SK-N-SH treated with all-trans-retinoic acid at 6 μM for 48 hours (cell line): ENCODE data around the gene HS6ST3.

ENCODE experiments used
- ATAC-seq: fragments of 200-7000 bp; cut with Tn5 transposase; 3 replicates; pipeline ENCODE4 v1.9.1; 2020; ENCODE audit warnings: mild to moderate bottlenecking, moderate library complexity
- ARNTL ChIP-seq: fragments of 450-650 bp; formaldehyde crosslinking; IDR thresholded peaks from 2 replicates; pipeline ENCODE4 v1.5.0; 2020; ENCODE audit warnings: low read depth, mild to moderate bottlenecking, moderate library complexity, borderline replicate concordance
- ESRRG ChIP-seq: fragments of 250-450 bp; sonication (Bioruptor Pico); IDR thresholded peaks from 2 replicates; pipeline ENCODE4 v1.6.1; 2021; ENCODE audit warnings: mild to moderate bottlenecking
- GLIS3 ChIP-seq: fragments of 250-450 bp; sonication (Bioruptor Pico); IDR thresholded peaks from 2 replicates; pipeline ENCODE4 v1.5.0; 2020; ENCODE audit warnings: mild to moderate bottlenecking, moderate library complexity
- ISL1 ChIP-seq: fragments of 250-450 bp; sonication (Bioruptor Pico); IDR thresholded peaks from 2 replicates; pipeline ENCODE4 v2.1.2; 2022; ENCODE audit warnings: mild to moderate bottlenecking, moderate library complexity
- OSR1 ChIP-seq: fragments of 250-450 bp; sonication (Bioruptor Pico); IDR thresholded peaks from 2 replicates; pipeline ENCODE4 v1.8.0; 2022; ENCODE audit warnings: moderate library complexity, mild to moderate bottlenecking, inconsistent platforms
- PPARA ChIP-seq: fragments of 250-450 bp; sonication (Bioruptor Pico); IDR thresholded peaks from 2 replicates; pipeline ENCODE4 v1.5.0; 2020; ENCODE audit warnings: mild to moderate bottlenecking, borderline replicate concordance
- RARB ChIP-seq: fragments of 250-450 bp; sonication (Bioruptor Pico); IDR thresholded peaks from 2 replicates; pipeline ENCODE4 v1.8.0; 2021; ENCODE audit warnings: mild to moderate bottlenecking, moderate library complexity
- SNAI2 ChIP-seq: fragments of 250-450 bp; sonication (Bioruptor Pico); IDR thresholded peaks from 2 replicates; pipeline ENCODE4 v1.5.0; 2020; ENCODE audit warnings: mild to moderate bottlenecking, moderate library complexity
- TCF4 ChIP-seq: fragments of 250-450 bp; sonication (Bioruptor Pico); IDR thresholded peaks from 2 replicates; pipeline ENCODE4 v1.8.0; 2021; ENCODE audit warnings: mild to moderate bottlenecking, moderate library complexity, borderline replicate concordance
- TOX ChIP-seq: fragments of 250-450 bp; sonication (Bioruptor Pico); IDR thresholded peaks from 2 replicates; pipeline ENCODE4 v1.8.0; 2021; ENCODE audit warnings: mild to moderate bottlenecking, moderate library complexity, borderline replicate concordance
- TSHZ2 ChIP-seq: fragments of 250-450 bp; sonication (Bioruptor Pico); IDR thresholded peaks from 2 replicates; pipeline ENCODE4 v1.5.0; 2020; ENCODE audit warnings: mild to moderate bottlenecking, moderate library complexity
- ZC3H10 ChIP-seq: fragments of 250-450 bp; sonication (Bioruptor Pico); IDR thresholded peaks from 2 replicates; pipeline ENCODE4 v1.5.1; 2021; ENCODE audit warnings: mild to moderate bottlenecking, moderate library complexity
- ZFP3 ChIP-seq: fragments of 250-450 bp; sonication (Bioruptor Pico); IDR thresholded peaks from 2 replicates; pipeline ENCODE4 v1.5.0; 2020; ENCODE audit warnings: mild to moderate bottlenecking, moderate library complexity
- ZFP30 ChIP-seq: fragments of 450-650 bp; formaldehyde crosslinking; IDR thresholded peaks from 2 replicates; pipeline ENCODE4 v1.5.0; 2022; ENCODE audit warnings: mild to moderate bottlenecking, moderate library complexity
- ZNF565 ChIP-seq: fragments of 450-650 bp; formaldehyde crosslinking; conservative IDR thresholded peaks from 2 replicates; pipeline ENCODE4 v1.5.0; 2020; ENCODE audit warnings: low read depth, mild to moderate bottlenecking, moderate library complexity
- ZNF70 ChIP-seq: fragments of 450-650 bp; formaldehyde crosslinking; IDR thresholded peaks from 2 replicates; pipeline ENCODE4 v1.5.0; 2020; ENCODE audit warnings: mild to moderate bottlenecking, moderate library complexity
- TF ChIP-seq, protein P1 (sequence below): fragments of 250-450 bp; sonication (Bioruptor Pico); IDR thresholded peaks from 2 replicates; pipeline ENCODE4 v1.8.0; 2021; ENCODE audit warnings: low read depth, mild to moderate bottlenecking, moderate library complexity, borderline replicate concordance
- TF ChIP-seq, protein P2 (sequence below): fragments of 250-450 bp; sonication (Bioruptor Pico); IDR thresholded peaks from 2 replicates; pipeline ENCODE4 v1.5.1; 2021; ENCODE audit warnings: mild to moderate bottlenecking, moderate library complexity
- TF ChIP-seq, protein P3 (sequence below): fragments of 250-450 bp; sonication (Bioruptor Pico); IDR thresholded peaks from 2 replicates; pipeline ENCODE4 v1.8.0; 2020; ENCODE audit warnings: mild to moderate bottlenecking, moderate library complexity, borderline replicate concordance
- TF ChIP-seq, protein P4 (sequence below): fragments of 250-450 bp; sonication (Bioruptor Pico); IDR thresholded peaks from 2 replicates; pipeline ENCODE4 v1.5.1; 2020; ENCODE audit warnings: low read depth, mild to moderate bottlenecking, moderate library complexity

The HS6ST3 gene

DNA sequence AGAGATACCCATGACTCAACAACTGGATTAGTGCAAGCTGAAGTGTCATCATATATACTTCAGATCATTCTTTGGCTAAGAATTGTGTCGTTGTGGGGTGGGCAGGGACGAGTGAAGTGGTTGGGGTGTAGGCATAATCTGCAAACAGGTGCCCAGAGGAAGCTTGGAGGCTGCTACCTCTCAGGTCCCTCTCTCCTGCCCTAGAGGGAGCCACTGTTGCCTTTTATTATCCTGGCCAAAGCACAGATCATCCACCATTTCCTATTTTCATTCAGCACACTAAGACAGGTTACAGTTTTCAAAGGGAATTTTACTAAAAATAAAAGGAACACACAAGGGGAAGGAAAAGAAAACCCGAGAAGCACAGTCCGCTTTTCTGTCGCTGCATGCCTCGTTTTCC lies 126.6 kb downstream of the HS6ST3 start:
- TF ChIP-seq TCF4 (CRISPR knock-in tag) (no peak), ISL1 (no peak), ZFP30 (no peak), TOX (CRISPR knock-in tag) (no peak), OSR1 (no peak), ESRRG (no peak), ZFP3 (CRISPR knock-in tag) (no peak), ARNTL (CRISPR knock-in tag) (no peak), ZNF565 (no peak), ZNF70 (CRISPR knock-in tag) (no peak)
- TF ChIP-seq, protein P1, sequence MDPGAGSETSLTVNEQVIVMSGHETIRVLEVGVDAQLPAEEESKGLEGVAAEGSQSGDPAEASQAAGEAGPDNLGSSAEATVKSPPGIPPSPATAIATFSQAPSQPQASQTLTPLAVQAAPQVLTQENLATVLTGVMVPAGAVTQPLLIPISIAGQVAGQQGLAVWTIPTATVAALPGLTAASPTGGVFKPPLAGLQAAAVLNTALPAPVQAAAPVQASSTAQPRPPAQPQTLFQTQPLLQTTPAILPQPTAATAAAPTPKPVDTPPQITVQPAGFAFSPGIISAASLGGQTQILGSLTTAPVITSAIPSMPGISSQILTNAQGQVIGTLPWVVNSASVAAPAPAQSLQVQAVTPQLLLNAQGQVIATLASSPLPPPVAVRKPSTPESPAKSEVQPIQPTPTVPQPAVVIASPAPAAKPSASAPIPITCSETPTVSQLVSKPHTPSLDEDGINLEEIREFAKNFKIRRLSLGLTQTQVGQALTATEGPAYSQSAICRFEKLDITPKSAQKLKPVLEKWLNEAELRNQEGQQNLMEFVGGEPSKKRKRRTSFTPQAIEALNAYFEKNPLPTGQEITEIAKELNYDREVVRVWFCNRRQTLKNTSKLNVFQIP, result no peak
- TF ChIP-seq, protein P2, sequence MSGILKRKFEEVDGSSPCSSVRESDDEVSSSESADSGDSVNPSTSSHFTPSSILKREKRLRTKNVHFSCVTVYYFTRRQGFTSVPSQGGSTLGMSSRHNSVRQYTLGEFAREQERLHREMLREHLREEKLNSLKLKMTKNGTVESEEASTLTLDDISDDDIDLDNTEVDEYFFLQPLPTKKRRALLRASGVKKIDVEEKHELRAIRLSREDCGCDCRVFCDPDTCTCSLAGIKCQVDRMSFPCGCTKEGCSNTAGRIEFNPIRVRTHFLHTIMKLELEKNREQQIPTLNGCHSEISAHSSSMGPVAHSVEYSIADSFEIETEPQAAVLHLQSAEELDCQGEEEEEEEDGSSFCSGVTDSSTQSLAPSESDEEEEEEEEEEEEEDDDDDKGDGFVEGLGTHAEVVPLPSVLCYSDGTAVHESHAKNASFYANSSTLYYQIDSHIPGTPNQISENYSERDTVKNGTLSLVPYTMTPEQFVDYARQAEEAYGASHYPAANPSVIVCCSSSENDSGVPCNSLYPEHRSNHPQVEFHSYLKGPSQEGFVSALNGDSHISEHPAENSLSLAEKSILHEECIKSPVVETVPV, result no peak
- no peak for ATAC-seq

- no peak for TF ChIP-seq TSHZ2 (CRISPR knock-in tag)
- TF ChIP-seq, protein P2, result no peak
- TF ChIP-seq ZFP3 (CRISPR knock-in tag), result no peak
- TF ChIP-seq, protein P1, result no peak
- TF ChIP-seq RARB (CRISPR knock-in tag), result no peak
- TF ChIP-seq ARNTL (CRISPR knock-in tag), result no peak
- TF ChIP-seq TCF4 (CRISPR knock-in tag), result no peak
- TF ChIP-seq ISL1, result no peak
- ATAC-seq, result no peak
Measured at GRCh38 chr13:96218475-96218874, 128.6 kb downstream of the HS6ST3 start.

DNA sequence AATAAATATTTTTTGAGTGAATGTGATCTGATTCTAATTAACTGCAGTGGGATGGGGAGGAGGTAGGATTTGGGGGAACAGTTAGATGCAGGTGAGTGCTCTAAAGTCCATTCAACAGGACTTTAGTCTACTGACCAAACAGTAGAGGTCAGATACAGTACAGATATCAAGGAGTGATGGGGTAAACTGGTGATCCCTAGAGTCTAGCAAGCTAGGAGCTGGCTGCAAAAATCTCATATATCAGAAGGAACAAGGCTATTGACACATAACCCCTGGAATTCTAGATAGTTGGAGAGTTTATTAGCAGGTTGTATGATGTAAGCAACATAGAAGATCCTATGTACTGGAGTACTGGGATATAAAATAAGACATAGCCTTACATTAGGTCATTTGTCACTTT lies 131.6 kb downstream of the HS6ST3 start:
- no peak for ATAC-seq
- TF ChIP-seq TCF4 (CRISPR knock-in tag) (no peak), ESRRG (no peak), OSR1 (no peak), ZFP30 (no peak), PPARA (no peak)

DNA sequence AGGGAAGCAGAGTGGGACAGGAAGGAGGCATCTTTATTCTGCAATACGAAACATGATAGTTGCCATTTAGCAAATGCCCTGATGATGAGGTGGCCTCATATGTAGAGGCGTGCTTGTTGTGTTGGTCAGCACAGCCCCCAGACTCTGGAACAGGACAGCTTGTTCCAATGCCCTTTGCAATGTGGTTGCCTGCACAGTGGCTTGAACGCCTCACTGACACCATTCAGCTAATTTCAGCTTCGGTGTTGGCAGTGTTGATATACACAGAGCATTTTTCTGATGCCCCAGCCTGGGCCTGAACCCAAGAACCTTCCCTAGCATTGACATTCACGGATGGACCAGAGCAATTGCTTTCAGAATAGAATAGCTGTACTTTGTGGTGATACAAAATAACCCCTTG lies 133.3 kb downstream of the HS6ST3 start:
- no peak for ATAC-seq
- TF ChIP-seq PPARA (no peak), ZNF70 (CRISPR knock-in tag) (no peak), TCF4 (CRISPR knock-in tag) (no peak), TOX (CRISPR knock-in tag) (no peak), ZFP3 (CRISPR knock-in tag) (no peak), ZC3H10 (no peak), GLIS3 (CRISPR knock-in tag) (no peak), SNAI2 (CRISPR knock-in tag) (no peak), ISL1 (no peak)
- TF ChIP-seq, protein P1, result no peak
- TF ChIP-seq, protein P3, sequence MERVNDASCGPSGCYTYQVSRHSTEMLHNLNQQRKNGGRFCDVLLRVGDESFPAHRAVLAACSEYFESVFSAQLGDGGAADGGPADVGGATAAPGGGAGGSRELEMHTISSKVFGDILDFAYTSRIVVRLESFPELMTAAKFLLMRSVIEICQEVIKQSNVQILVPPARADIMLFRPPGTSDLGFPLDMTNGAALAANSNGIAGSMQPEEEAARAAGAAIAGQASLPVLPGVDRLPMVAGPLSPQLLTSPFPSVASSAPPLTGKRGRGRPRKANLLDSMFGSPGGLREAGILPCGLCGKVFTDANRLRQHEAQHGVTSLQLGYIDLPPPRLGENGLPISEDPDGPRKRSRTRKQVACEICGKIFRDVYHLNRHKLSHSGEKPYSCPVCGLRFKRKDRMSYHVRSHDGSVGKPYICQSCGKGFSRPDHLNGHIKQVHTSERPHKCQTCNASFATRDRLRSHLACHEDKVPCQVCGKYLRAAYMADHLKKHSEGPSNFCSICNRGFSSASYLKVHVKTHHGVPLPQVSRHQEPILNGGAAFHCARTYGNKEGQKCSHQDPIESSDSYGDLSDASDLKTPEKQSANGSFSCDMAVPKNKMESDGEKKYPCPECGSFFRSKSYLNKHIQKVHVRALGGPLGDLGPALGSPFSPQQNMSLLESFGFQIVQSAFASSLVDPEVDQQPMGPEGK (CRISPR knock-in tag), result no peak
- TF ChIP-seq, protein P4, sequence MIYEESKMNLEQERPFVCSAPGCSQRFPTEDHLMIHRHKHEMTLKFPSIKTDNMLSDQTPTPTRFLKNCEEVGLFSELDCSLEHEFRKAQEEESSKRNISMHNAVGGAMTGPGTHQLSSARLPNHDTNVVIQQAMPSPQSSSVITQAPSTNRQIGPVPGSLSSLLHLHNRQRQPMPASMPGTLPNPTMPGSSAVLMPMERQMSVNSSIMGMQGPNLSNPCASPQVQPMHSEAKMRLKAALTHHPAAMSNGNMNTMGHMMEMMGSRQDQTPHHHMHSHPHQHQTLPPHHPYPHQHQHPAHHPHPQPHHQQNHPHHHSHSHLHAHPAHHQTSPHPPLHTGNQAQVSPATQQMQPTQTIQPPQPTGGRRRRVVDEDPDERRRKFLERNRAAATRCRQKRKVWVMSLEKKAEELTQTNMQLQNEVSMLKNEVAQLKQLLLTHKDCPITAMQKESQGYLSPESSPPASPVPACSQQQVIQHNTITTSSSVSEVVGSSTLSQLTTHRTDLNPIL, result no peak
- TF ChIP-seq, protein P2, result no peak
